ENCODE data around the gene KCNN3.

DNA sequence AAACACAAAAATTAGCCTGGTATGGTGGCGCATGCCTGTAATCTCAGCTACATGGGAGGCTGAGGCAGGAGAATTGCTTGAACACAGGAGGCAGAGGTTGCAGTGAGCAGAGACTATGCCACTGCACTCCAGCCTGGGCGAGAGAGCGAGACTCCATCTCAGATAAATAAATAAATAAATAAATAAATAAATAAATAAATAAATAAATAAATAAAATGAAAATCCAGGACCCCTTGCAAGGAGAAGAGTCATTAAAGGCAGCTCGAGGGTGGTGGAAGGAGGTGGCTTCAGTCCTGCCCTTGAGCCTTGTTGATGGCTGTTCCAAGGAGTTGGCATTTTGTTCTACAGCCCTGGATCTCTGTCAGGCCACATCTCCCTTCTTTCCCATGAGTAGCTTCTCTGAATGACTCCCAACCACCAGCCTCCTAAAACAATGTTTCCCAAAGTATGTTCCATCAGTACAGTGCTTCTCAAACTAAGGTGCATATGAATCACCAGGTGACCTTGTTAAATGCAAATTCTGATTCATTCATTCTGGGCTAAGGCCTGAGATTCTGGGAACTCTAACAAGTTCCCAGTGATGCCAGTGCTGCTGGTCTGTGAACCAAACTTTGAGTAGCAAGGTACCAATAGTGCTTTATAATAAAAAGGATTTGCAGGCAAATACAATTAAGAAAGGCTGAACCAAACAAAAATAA is 99.0 kb downstream of the KCNN3 start:
- TF ChIP-seq MTA1 (CRISPR knock-in tag; IDR thresholded peaks at IDR 0.05; ENCODE audit: borderline replicate concordance) (no peak), SP1 (IDR thresholded peaks at IDR 0.05) (no peak), SP1 (CRISPR knock-in tag; IDR thresholded peaks at IDR 0.05) (no peak), JUN (CRISPR knock-in tag; IDR thresholded peaks at IDR 0.05) (no peak), ZNF816 (CRISPR knock-in tag; IDR thresholded peaks at IDR 0.05; ENCODE audit: borderline replicate concordance) (no peak)
- TF ChIP-seq, protein P1, sequence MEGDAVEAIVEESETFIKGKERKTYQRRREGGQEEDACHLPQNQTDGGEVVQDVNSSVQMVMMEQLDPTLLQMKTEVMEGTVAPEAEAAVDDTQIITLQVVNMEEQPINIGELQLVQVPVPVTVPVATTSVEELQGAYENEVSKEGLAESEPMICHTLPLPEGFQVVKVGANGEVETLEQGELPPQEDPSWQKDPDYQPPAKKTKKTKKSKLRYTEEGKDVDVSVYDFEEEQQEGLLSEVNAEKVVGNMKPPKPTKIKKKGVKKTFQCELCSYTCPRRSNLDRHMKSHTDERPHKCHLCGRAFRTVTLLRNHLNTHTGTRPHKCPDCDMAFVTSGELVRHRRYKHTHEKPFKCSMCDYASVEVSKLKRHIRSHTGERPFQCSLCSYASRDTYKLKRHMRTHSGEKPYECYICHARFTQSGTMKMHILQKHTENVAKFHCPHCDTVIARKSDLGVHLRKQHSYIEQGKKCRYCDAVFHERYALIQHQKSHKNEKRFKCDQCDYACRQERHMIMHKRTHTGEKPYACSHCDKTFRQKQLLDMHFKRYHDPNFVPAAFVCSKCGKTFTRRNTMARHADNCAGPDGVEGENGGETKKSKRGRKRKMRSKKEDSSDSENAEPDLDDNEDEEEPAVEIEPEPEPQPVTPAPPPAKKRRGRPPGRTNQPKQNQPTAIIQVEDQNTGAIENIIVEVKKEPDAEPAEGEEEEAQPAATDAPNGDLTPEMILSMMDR (CRISPR knock-in tag; IDR thresholded peaks at IDR 0.05), result no peak

Measured in HepG2 (cell line).